ENCODE measurements around the gene PPP4R1.
A peak's percentile ranks its signal among the peaks of the same experiment; 100 is the strongest.

PPP4R1 gene

GRCh38 chr18:9522952-9523351, 91.4 kb downstream of the PPP4R1 start:
- no peak for DNase-seq (ENCODE audit: low spot score)
- in situ Hi-C loops (cut with MboI; ENCODE audit: low pct_unique_long_range_greater_than_20kb, low sequenced_read_pairs, unreplicated experiment) = loop anchor here (25.0 kb wide), 1 partner anchor 861 kb away; no protein-coding TSS in a partner anchor
- TF ChIP-seq CTCF (IDR thresholded peaks at IDR 0.05; ENCODE audit: extremely low read depth, insufficient read depth, missing control alignments) = no peak

GRCh38 chr18:9521770-9522169, 92.6 kb downstream of the PPP4R1 start:
- TF ChIP-seq CTCF (IDR thresholded peaks at IDR 0.05; ENCODE audit: extremely low read depth, insufficient read depth, missing control alignments) = no peak
- in situ Hi-C loops (cut with MboI; ENCODE audit: low pct_unique_long_range_greater_than_20kb, low sequenced_read_pairs, unreplicated experiment) = loop anchor here (25.0 kb wide), 1 partner anchor 859 kb away; no protein-coding TSS in a partner anchor
- DNase-seq (ENCODE audit: low spot score) = no peak

GRCh38 chr18:9520666-9521065, 93.7 kb downstream of the PPP4R1 start:
- in situ Hi-C loops (cut with MboI; ENCODE audit: low pct_unique_long_range_greater_than_20kb, low sequenced_read_pairs, unreplicated experiment) = loop anchor here (25.0 kb wide), 1 partner anchor 858 kb away; no protein-coding TSS in a partner anchor
- no peak for TF ChIP-seq CTCF (IDR thresholded peaks at IDR 0.05; ENCODE audit: extremely low read depth, insufficient read depth, missing control alignments)

GRCh38 chr18:9519399-9519798, 95.0 kb downstream of the PPP4R1 start:
- in situ Hi-C loops (cut with MboI; ENCODE audit: low pct_unique_long_range_greater_than_20kb, low sequenced_read_pairs, unreplicated experiment) = loop anchor here (25.0 kb wide), 1 partner anchor 857 kb away; no protein-coding TSS in a partner anchor

More at GRCh38 chr18:9520666-9521065, 93.7 kb downstream of the PPP4R1 start:
- DNase-seq (ENCODE audit: low spot score) = no peak

GRCh38 chr18:9517869-9518268, 96.5 kb downstream of the PPP4R1 start:
- no peak for DNase-seq (ENCODE audit: low spot score)
- in situ Hi-C loops (cut with MboI; ENCODE audit: low pct_unique_long_range_greater_than_20kb, low sequenced_read_pairs, unreplicated experiment) = loop anchor here (25.0 kb wide), 1 partner anchor 856 kb away; no protein-coding TSS in a partner anchor
- no peak for TF ChIP-seq CTCF (IDR thresholded peaks at IDR 0.05; ENCODE audit: extremely low read depth, insufficient read depth, missing control alignments)

More at GRCh38 chr18:9519399-9519798, 95.0 kb downstream of the PPP4R1 start:
- no peak for TF ChIP-seq CTCF (IDR thresholded peaks at IDR 0.05; ENCODE audit: extremely low read depth, insufficient read depth, missing control alignments)
- DNase-seq (ENCODE audit: low spot score) = no peak

GRCh38 chr18:9516437-9517064, 97.8 kb downstream of the PPP4R1 start:
- peak; percentile 77 for TF ChIP-seq CTCF (IDR thresholded peaks at IDR 0.05; ENCODE audit: extremely low read depth, insufficient read depth, missing control alignments)
- peak; percentile 55 for DNase-seq (ENCODE audit: low spot score)
- in situ Hi-C loops (cut with MboI; ENCODE audit: low pct_unique_long_range_greater_than_20kb, low sequenced_read_pairs, unreplicated experiment) = loop anchor here (25.0 kb wide), 1 partner anchor 854 kb away; no protein-coding TSS in a partner anchor

Measured in GM13977 (cell line).